ENCODE results near the gene DNAH2.

Gene DNAH2

GRCh38 chr17:7745748-7746470, 28.4 kb downstream of the DNAH2 start (continued):
- TF ChIP-seq ZBTB6 (tag by site-specific recombination; IDR thresholded peaks at IDR 0.05) (no peak), SP7 (tag by site-specific recombination; IDR thresholded peaks at IDR 0.05) (peak; percentile 49), ZXDB (tag by site-specific recombination; IDR thresholded peaks at IDR 0.05) (no peak; the same call in 1 of the 2 replicates), PRDM10 (tag by site-specific recombination; IDR thresholded peaks at IDR 0.05) (peak; percentile 63), FEZF1 (tag by site-specific recombination; IDR thresholded peaks at IDR 0.05) (peak; percentile 83), ZNF362 (tag by site-specific recombination; IDR thresholded peaks at IDR 0.05) (peak; percentile 89), KLF9 (tag by site-specific recombination; IDR thresholded peaks at IDR 0.05; ENCODE audit: low read depth) (no peak), IKZF3 (tag by site-specific recombination; IDR thresholded peaks at IDR 0.05) (0 out of 2 replicates have a peak, but pooled peaks have one; percentile 49), ZNF24 (tag by site-specific recombination; IDR thresholded peaks at IDR 0.05) (peak; percentile 76), GLIS1 (tag by site-specific recombination; IDR thresholded peaks at IDR 0.05) (peak; percentile 9; the same call in 1 of the 2 replicates), ZNF48 (tag by site-specific recombination; IDR thresholded peaks at IDR 0.05) (no peak), ZNF148 (tag by site-specific recombination; IDR thresholded peaks at IDR 0.05; ENCODE audit: borderline replicate concordance) (no peak), ZNF184 (tag by site-specific recombination; IDR thresholded peaks at IDR 0.05) (0 out of 2 replicates have a peak, but pooled peaks have one; percentile 18), ZNF629 (tag by site-specific recombination; IDR thresholded peaks at IDR 0.05) (0 out of 2 replicates have a peak, but pooled peaks have one; percentile 69), ZNF366 (tag by site-specific recombination; conservative IDR thresholded peaks at IDR 0.05) (peak; percentile 68), BCL11A (tag by site-specific recombination; IDR thresholded peaks at IDR 0.05; ENCODE audit: low read depth) (0 out of 2 replicates have a peak, but pooled peaks have one; percentile 31), PATZ1 (tag by site-specific recombination; IDR thresholded peaks at IDR 0.05) (peak; percentile 37; the same call in 1 of the 2 replicates), ZNF600 (tag by site-specific recombination; IDR thresholded peaks at IDR 0.05) (peak; percentile 27; the same call in 1 of the 2 replicates), ZBTB17 (tag by site-specific recombination; IDR thresholded peaks at IDR 0.05) (peak; percentile 75), ZNF132 (tag by site-specific recombination; IDR thresholded peaks at IDR 0.05; ENCODE audit: borderline replicate concordance) (no peak), ZBTB26 (tag by site-specific recombination; optimal IDR thresholded peaks at IDR 0.05) (no peak), ZNF571 (tag by site-specific recombination; IDR thresholded peaks at IDR 0.05) (no peak)

All from HEK293 (cell line).